ENCODE measurements around the gene PRKCZ. TPM values are rescaled to one million over a fixed set of nuclear protein-coding genes. Genes with fewer than 3 reads are reported as not detected.

Gene PRKCZ
- total and polyA plus RNA-seq, 9 of the 15 experiments (the other 6 are each of a cell fraction or from before 2014, with no cell fraction given): 0.07 to 3.1 (median 1.3) TPM

DNA sequence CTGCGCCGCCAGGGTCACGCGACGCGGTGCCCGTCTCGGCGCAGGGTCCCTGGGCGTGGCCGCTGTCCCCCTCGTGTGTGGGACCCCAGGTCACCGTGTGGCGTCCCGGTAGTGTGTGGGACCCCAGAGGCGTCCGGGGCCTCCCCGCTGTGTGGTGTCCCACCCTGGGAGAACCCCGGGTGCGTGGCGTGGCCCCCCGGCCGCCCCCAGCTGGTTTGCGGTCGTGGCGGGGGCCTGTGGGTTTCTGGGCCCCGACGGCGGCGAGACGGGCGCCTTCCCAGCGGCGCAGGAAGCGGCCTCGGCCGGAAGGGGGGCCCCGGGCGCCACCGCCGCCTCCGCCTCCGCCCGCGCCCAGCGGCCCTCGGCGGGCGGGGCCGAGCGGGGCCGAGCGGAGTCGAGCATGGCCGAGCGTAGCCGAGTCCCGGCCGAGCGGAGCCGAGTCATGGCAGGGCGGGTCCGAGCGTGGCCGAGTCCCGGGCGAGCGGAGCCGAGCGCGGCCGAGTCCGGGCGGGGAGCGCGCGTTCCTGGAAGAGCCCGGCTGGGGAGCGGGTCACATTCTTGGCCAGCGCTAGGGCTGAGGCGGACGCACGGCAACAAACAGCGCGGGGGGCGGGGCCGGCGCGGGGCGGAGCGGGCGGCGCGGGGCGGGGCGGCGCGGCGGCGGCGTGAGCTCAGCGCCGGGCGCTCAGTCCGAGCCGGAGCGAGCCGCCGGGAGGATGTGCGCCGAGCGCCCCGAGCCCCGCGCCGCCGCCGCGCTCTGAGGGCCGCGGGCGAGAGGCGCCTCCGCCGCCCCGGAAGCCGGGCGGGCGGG is 177.3 kb downstream of the PRKCZ start (continued):
- TF ChIP-seq, protein P1, sequence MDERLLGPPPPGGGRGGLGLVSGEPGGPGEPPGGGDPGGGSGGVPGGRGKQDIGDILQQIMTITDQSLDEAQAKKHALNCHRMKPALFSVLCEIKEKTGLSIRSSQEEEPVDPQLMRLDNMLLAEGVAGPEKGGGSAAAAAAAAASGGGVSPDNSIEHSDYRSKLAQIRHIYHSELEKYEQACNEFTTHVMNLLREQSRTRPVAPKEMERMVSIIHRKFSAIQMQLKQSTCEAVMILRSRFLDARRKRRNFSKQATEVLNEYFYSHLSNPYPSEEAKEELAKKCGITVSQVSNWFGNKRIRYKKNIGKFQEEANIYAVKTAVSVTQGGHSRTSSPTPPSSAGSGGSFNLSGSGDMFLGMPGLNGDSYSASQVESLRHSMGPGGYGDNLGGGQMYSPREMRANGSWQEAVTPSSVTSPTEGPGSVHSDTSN (CRISPR knock-in tag; IDR thresholded peaks at IDR 0.05; ENCODE audit: low read depth): no peak
- TF ChIP-seq, protein P1 (tag; conservative IDR thresholded peaks at IDR 0.05; ENCODE audit: low read depth): no peak
- TF ChIP-seq, protein P2, sequence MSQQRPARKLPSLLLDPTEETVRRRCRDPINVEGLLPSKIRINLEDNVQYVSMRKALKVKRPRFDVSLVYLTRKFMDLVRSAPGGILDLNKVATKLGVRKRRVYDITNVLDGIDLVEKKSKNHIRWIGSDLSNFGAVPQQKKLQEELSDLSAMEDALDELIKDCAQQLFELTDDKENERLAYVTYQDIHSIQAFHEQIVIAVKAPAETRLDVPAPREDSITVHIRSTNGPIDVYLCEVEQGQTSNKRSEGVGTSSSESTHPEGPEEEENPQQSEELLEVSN (IDR thresholded peaks at IDR 0.05; ENCODE audit: borderline replicate concordance in 1 of 2, extremely low read depth in 1 of 2, insufficient read depth in 1 of 2, insufficient read length in 1 of 2, low read depth in 1 of 2, low read length in 1 of 2, poor library complexity in 1 of 2, severe bottlenecking in 1 of 2): peak; percentile 22 to 63
- TF ChIP-seq PHF21A (IDR thresholded peaks at IDR 0.05; ENCODE audit: borderline replicate concordance, low read depth) (no peak), SPI1 (IDR thresholded peaks at IDR 0.05; ENCODE audit: borderline replicate concordance, low read depth, low read length) (no peak), FOXK2 (conservative IDR thresholded peaks at IDR 0.05 in 1 of 2, IDR thresholded peaks at IDR 0.05 in 1 of 2; ENCODE audit: low read depth in 2 of 2) (no peak), ZNF175 (CRISPR knock-in tag; IDR thresholded peaks at IDR 0.05; ENCODE audit: low read depth) (no peak), NFIC (IDR thresholded peaks at IDR 0.05) (peak; percentile 80), GTF2F1 (IDR thresholded peaks at IDR 0.05; ENCODE audit: low read depth, low read length) (no peak), TCF3 (CRISPR knock-in tag; IDR thresholded peaks at IDR 0.05) (0 out of 2 replicates have a peak, but pooled peaks have one; percentile 10), RBFOX2 (IDR thresholded peaks at IDR 0.05; ENCODE audit: low read depth, low read length) (peak; percentile 87), KAT2B (IDR thresholded peaks at IDR 0.05; ENCODE audit: low read depth, low read length) (no peak), CBX8 (IDR thresholded peaks at IDR 0.05; ENCODE audit: borderline replicate concordance, extremely low read depth, low read depth, low read length, poor library complexity, severe bottlenecking) (no peak)
- TF ChIP-seq, protein P3, sequence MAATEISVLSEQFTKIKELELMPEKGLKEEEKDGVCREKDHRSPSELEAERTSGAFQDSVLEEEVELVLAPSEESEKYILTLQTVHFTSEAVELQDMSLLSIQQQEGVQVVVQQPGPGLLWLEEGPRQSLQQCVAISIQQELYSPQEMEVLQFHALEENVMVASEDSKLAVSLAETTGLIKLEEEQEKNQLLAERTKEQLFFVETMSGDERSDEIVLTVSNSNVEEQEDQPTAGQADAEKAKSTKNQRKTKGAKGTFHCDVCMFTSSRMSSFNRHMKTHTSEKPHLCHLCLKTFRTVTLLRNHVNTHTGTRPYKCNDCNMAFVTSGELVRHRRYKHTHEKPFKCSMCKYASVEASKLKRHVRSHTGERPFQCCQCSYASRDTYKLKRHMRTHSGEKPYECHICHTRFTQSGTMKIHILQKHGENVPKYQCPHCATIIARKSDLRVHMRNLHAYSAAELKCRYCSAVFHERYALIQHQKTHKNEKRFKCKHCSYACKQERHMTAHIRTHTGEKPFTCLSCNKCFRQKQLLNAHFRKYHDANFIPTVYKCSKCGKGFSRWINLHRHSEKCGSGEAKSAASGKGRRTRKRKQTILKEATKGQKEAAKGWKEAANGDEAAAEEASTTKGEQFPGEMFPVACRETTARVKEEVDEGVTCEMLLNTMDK (IDR thresholded peaks at IDR 0.05; ENCODE audit: borderline replicate concordance, insufficient read depth, low read depth, low read length, poor library complexity, severe bottlenecking): no peak
- TF ChIP-seq, protein P4, sequence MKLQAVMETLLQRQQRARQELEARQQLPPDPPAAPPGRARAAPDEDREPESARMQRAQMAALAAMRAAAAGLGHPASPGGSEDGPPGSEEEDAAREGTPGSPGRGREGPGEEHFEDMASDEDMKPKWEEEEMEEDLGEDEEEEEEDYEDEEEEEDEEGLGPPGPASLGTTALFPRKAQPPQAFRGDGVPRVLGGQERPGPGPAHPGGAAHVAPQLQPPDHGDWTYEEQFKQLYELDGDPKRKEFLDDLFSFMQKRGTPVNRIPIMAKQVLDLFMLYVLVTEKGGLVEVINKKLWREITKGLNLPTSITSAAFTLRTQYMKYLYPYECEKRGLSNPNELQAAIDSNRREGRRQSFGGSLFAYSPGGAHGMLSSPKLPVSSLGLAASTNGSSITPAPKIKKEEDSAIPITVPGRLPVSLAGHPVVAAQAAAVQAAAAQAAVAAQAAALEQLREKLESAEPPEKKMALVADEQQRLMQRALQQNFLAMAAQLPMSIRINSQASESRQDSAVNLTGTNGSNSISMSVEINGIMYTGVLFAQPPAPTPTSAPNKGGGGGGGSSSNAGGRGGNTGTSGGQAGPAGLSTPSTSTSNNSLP (IDR thresholded peaks at IDR 0.05; ENCODE audit: borderline replicate concordance, low read depth, low read length): no peak
- TF ChIP-seq, protein P5, sequence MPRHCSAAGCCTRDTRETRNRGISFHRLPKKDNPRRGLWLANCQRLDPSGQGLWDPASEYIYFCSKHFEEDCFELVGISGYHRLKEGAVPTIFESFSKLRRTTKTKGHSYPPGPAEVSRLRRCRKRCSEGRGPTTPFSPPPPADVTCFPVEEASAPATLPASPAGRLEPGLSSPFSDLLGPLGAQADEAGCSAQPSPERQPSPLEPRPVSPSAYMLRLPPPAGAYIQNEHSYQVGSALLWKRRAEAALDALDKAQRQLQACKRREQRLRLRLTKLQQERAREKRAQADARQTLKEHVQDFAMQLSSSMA (CRISPR knock-in tag; IDR thresholded peaks at IDR 0.05): peak; percentile 81; the same call in 1 of the 2 replicates
